ENCODE measurements around the gene CIPC. TPM values are rescaled to one million over a fixed set of nuclear protein-coding genes. Genes with fewer than 3 reads are reported as not detected.

The CIPC gene
- total and polyA plus RNA-seq, 2 of the 4 experiments (the other 2 are of a cell fraction), result 6.6 to 12.9 TPM

DNA sequence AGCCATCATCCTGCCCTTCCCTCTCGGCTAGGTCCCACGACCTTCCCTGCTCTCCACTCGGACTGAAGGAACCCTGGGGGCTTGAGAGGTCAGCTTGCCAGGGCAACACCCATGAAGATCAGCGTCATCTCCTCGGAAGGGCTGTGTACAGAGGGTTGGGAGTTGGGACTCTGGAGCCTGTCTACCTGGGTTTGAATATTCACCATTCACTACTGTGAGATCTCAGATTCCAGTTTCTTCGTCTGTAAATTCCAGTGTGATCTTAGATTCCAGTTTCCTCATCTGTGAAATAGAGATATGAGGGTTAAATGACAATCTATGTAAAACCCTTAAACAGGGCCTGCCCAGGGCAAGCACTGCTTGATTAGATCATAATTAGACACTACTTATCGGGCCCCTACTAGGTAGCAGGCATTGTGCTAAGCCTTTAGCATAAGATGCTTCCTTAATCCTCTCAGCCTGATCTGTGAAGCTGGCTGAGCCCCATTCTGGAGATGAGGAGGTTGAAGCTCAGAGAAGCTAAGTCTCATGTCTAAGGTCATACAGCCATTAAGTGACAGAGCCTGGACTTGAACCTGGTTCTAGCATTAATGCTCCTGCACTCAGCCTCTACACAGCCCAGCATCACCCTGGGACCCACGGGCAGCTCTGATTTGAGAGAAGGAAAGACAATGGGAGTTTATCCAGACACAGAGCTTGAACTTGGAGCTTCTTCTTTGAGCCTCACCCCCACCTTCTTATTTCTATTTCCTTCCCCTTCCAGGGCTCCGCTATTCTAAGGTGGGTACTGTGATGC is 44.1 kb downstream of the CIPC start:
- Histone ChIP-seq H2AK9ac (replicated peaks; ENCODE audit: low read depth, low read length, poor library complexity) (no peak overlapping the region), H3K79me1 (ENCODE audit: low read depth in 1 of 2, low read length in 2 of 2) (no peaks in the 10 kb centered on the region), H3K27ac (ENCODE audit: insufficient read depth, low read length) (no peak overlapping the region), H2BK15ac (ENCODE audit: low read depth, low read length) (no peak overlapping the region), H2AFZ (replicated peaks; ENCODE audit: low read length, poor library complexity) (no peak overlapping the region), H3K14ac (replicated peaks; ENCODE audit: low read depth, low read length) (no peak overlapping the region), H3K9me3 (ENCODE audit: control insufficient read depth, insufficient read depth, low read length) (no peaks in the 10 kb centered on the region), H3K9ac (ENCODE audit: low read depth, low read length) (no peak overlapping the region), H3K23ac (ENCODE audit: low read depth, low read length) (no peak overlapping the region), H4K20me1 (ENCODE audit: insufficient read depth, low read length) (no peaks in the 10 kb centered on the region), H3K36me3 (ENCODE audit: control insufficient read depth, insufficient read depth, low read length) (no peaks in the 10 kb centered on the region), H3K9me1 (ENCODE audit: insufficient read depth, low read length) (no peaks in the 10 kb centered on the region), H3K27me3 (ENCODE audit: control insufficient read depth, insufficient read depth, low read length) (peaks cover 79% of the 10 kb centered on the region), H4K5ac (ENCODE audit: low read depth, low read length) (no peak overlapping the region), H3K4me1 (ENCODE audit: control insufficient read depth, insufficient read depth, low read length) (no peaks in the 10 kb centered on the region; the same call in 1 of the 2 replicates), H2BK20ac (ENCODE audit: low read depth, low read length) (no peak overlapping the region), H4K8ac (ENCODE audit: low read depth in 2 of 2, low read length in 2 of 2) (no peak overlapping the region), H3K4ac (ENCODE audit: low read depth, low read length) (no peak overlapping the region), H3K4me2 (ENCODE audit: low read depth, low read length) (no peak overlapping the region; the same call in 1 of the 2 replicates), H3K56ac (ENCODE audit: extremely low read depth, insufficient read depth, low read length) (no peak overlapping the region), H2AK5ac (ENCODE audit: low read depth, low read length) (no peak overlapping the region), H3K4me3 (ENCODE audit: insufficient read depth, low read depth, low read length) (no peak overlapping the region), H3K18ac (ENCODE audit: low read depth, low read length) (no peak overlapping the region), H2BK5ac (ENCODE audit: low read depth, low read length, poor library complexity, severe bottlenecking) (no peak overlapping the region), H4K91ac (ENCODE audit: insufficient read depth, low read depth, low read length) (no peak overlapping the region), H2BK120ac (ENCODE audit: low read depth, low read length) (no peak overlapping the region)
- no CpG with 5 or more reads among the region's 9 CpGs for WGBS, 2 experiments (ENCODE audit: extremely low coverage in 2 of 2, insufficient read length in 1 of 2)
- POLR2A ChIA-PET (ENCODE audit: unreplicated experiment), result no interaction called here
- DNase-seq, result no peak
- ATAC-seq (ENCODE audit: low read depth), result no peak
- in situ Hi-C loops (cut with MboI; ENCODE audit: low sequenced_read_pairs), result no loop called here
- no TSS peak for BruUV-seq (replicated peaks)
- intact Hi-C loops (cut with micrococcal nuclease), result no loop called here
- CTCF ChIA-PET, result interaction anchor here (0.6 to 1.5 kb wide), 3 partner anchors 10 to 174 kb away, joined by 4 to 5 read pairs (median 4); no protein-coding TSS in a partner anchor
- dilution Hi-C loops (cut with HindIII; ENCODE audit: low sequenced_read_pairs, unreplicated experiment), result no loop called here
- TF ChIP-seq RCOR1 (IDR thresholded peaks at IDR 0.05; ENCODE audit: insufficient replicate concordance, low read length), result no peak
- no peak for TF ChIP-seq POLR2A (IDR thresholded peaks at IDR 0.05; ENCODE audit: low read depth, low read length)
- no peak for TF ChIP-seq CTCF (conservative IDR thresholded peaks at IDR 0.05; ENCODE audit: low read depth, low read length)
- TF ChIP-seq BHLHE40 (IDR thresholded peaks at IDR 0.05; ENCODE audit: low read depth, low read length), result no peak
- no peak for TF ChIP-seq MXI1 (IDR thresholded peaks at IDR 0.05; ENCODE audit: borderline replicate concordance, low read depth, low read length)
- TF ChIP-seq, protein P1, sequence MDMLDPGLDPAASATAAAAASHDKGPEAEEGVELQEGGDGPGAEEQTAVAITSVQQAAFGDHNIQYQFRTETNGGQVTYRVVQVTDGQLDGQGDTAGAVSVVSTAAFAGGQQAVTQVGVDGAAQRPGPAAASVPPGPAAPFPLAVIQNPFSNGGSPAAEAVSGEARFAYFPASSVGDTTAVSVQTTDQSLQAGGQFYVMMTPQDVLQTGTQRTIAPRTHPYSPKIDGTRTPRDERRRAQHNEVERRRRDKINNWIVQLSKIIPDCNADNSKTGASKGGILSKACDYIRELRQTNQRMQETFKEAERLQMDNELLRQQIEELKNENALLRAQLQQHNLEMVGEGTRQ (IDR thresholded peaks at IDR 0.05; ENCODE audit: low read depth, low read length), result no peak
- TF ChIP-seq MAZ (IDR thresholded peaks at IDR 0.05; ENCODE audit: borderline replicate concordance, low read depth, low read length), result no peak
- TF ChIP-seq, protein P2, sequence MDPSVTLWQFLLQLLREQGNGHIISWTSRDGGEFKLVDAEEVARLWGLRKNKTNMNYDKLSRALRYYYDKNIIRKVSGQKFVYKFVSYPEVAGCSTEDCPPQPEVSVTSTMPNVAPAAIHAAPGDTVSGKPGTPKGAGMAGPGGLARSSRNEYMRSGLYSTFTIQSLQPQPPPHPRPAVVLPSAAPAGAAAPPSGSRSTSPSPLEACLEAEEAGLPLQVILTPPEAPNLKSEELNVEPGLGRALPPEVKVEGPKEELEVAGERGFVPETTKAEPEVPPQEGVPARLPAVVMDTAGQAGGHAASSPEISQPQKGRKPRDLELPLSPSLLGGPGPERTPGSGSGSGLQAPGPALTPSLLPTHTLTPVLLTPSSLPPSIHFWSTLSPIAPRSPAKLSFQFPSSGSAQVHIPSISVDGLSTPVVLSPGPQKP (IDR thresholded peaks at IDR 0.05; ENCODE audit: borderline replicate concordance, low read depth, low read length), result no peak
- no peak for TF ChIP-seq MAFK (IDR thresholded peaks at IDR 0.05; ENCODE audit: low read depth, low read length)
- no peak for TF ChIP-seq NFE2L2 (IDR thresholded peaks at IDR 0.05; ENCODE audit: low read depth, low read length)
- TF ChIP-seq SMC3 (IDR thresholded peaks at IDR 0.05; ENCODE audit: low read depth, low read length), result no peak
- no peak for TF ChIP-seq RAD21 (IDR thresholded peaks at IDR 0.05; ENCODE audit: low read length)
- TF ChIP-seq FOS (IDR thresholded peaks at IDR 0.05; ENCODE audit: low read depth, low read length), result no peak
- no peak for TF ChIP-seq RFX5 (IDR thresholded peaks at IDR 0.05; ENCODE audit: low read depth, low read length)
- no peak for TF ChIP-seq CEBPB (IDR thresholded peaks at IDR 0.05; ENCODE audit: low read depth, low read length)

Data from IMR-90 (cell line).